NCI-H446 (cell line): ENCODE results near the gene MYCBPAP.
"Not testable (repeated sequence)": the region's sequence is repeated elsewhere in the genome, so short reads cannot be mapped to it uniquely, and the experiment has no call there.

Source experiments
- DNase-seq, 2 experiments: peaks; one replicate each; lab custom pipeline; 2025; lab: John Stamatoyannopoulos, UW

MYCBPAP gene

GRCh38 chr17:50472286-50472685, 36.0 kb upstream of the MYCBPAP start:
- no peak for DNase-seq

- not testable (repeated sequence) for DNase-seq
These were observed 35.5 kb upstream of the MYCBPAP start for GRCh38 chr17:50472761-50473161.

GRCh38 chr17:50473901-50474300, 34.3 kb upstream of the MYCBPAP start:
- DNase-seq = no peak

- no peak for DNase-seq
These were observed 33.7 kb upstream of the MYCBPAP start for GRCh38 chr17:50474523-50474922.

GRCh38 chr17:50475362-50475761, 32.9 kb upstream of the MYCBPAP start:
- no peak for DNase-seq

GRCh38 chr17:50475775-50476544, 32.3 kb upstream of the MYCBPAP start:
- not testable (repeated sequence) for DNase-seq

GRCh38 chr17:50476545-50477315, 31.5 kb upstream of the MYCBPAP start:
- no peak for DNase-seq

GRCh38 chr17:50477976-50478375, 30.3 kb upstream of the MYCBPAP start:
- peak in 1 of 2 experiments; percentile 34 for DNase-seq

- peak; percentile 40 to 90 for DNase-seq
These were observed 29.6 kb upstream of the MYCBPAP start, which contains the start of gene RSAD1 for GRCh38 chr17:50478391-50479381. RSAD1 (plus strand) TSS chr17:50478860; CDS start chr17:50478885, 25 bp downstream.

- peak; percentile 25 to 61 for DNase-seq
These were observed 28.6 kb upstream of the MYCBPAP start for GRCh38 chr17:50479522-50480141.

GRCh38 chr17:50480142-50480764, 28.0 kb upstream of the MYCBPAP start:
- DNase-seq = no peak

GRCh38 chr17:50480854-50481490, 27.3 kb upstream of the MYCBPAP start:
- DNase-seq = no peak

- no peak for DNase-seq
These were observed 26.6 kb upstream of the MYCBPAP start for GRCh38 chr17:50481648-50482047.

- no peak for DNase-seq
These were observed 26.1 kb upstream of the MYCBPAP start for GRCh38 chr17:50482110-50482509.

- peak; percentile 15 to 78 for DNase-seq
These were observed 25.7 kb upstream of the MYCBPAP start for GRCh38 chr17:50482516-50482915.

- no peak for DNase-seq
These were observed 25.0 kb upstream of the MYCBPAP start for GRCh38 chr17:50483266-50483665.

- DNase-seq = no peak
These were observed 23.7 kb upstream of the MYCBPAP start for GRCh38 chr17:50484386-50485155.

- no peak for DNase-seq
These were observed 20.8 kb upstream of the MYCBPAP start for GRCh38 chr17:50487213-50488096.

- no peak for DNase-seq
These were observed 19.4 kb upstream of the MYCBPAP start for GRCh38 chr17:50488880-50489279.
